Cardiac fibroblast (primary cell): Measurements from ENCODE around the gene SPATA13.

Source experiments
- DNase-seq, 2 donors: peaks; one replicate each; pipeline versions ENCODE4 v3.0.0 to v3.0.0-alpha.2; 2010; ENCODE audit warnings: low read depth in 2 of 2
- H3K4me3 ChIP-seq, 2 donors: replicated peaks in 1 of 2; 1 replicate in 1 of 2; 2 replicates in 1 of 2; pipeline ENCODE4 v1.5.1; 2011; ENCODE audit warnings: low read depth in 2 of 2, low read length in 2 of 2, mild to moderate bottlenecking in 2 of 2, moderate library complexity in 1 of 2
- TF ChIP-seq, protein P1 (sequence below): IDR thresholded peaks from one replicate; pipeline ENCODE4 v1.5.1; 2011; ENCODE audit warnings: low read depth, mild to moderate bottlenecking, low read length, inconsistent platforms

SPATA13 gene

DNA sequence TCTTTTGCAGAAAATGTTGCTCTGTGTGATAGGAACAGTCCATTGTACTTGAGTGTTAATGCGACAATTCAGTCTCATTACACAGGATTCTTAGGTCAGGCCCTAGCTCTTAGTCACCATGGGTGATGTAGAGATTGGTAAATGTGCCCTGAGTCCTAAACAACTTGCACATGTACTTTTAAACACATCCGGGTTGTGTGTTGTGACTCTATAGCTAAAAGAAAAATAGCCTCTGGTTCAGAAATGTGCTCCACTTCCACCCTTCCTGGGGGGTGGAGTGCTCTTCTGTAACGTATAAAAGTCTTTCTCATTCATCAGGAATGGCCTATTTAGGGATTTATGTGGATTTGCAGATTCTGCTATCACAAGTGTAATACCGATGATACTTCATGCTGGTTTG lies 5.2 kb downstream of the SPATA13 start:
- H3K4me3 ChIP-seq: no peak overlapping the region
- DNase-seq: peak in 1 of 2 donors; percentile 30

DNA sequence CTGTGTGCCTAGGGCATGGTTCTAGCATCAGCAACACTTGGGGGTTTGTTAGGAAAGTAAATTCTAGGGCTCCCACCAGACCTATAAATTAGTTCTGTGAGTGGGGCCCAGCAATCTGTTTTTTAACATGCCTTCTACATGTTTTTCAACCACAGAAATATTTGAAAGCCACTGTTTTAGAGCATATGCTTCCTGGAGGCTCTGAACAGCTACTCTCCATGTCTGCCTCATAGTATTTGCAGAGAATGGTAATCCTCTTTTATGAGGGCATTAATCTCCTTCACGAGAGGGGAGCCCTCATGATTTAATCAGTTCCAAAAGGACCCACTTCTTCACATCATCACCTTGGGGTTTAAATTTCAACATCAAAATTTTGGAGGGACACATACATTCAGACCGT lies 6.0 kb downstream of the SPATA13 start:
- DNase-seq: no peak
- no peak overlapping the region for H3K4me3 ChIP-seq
- TF ChIP-seq, protein P1, sequence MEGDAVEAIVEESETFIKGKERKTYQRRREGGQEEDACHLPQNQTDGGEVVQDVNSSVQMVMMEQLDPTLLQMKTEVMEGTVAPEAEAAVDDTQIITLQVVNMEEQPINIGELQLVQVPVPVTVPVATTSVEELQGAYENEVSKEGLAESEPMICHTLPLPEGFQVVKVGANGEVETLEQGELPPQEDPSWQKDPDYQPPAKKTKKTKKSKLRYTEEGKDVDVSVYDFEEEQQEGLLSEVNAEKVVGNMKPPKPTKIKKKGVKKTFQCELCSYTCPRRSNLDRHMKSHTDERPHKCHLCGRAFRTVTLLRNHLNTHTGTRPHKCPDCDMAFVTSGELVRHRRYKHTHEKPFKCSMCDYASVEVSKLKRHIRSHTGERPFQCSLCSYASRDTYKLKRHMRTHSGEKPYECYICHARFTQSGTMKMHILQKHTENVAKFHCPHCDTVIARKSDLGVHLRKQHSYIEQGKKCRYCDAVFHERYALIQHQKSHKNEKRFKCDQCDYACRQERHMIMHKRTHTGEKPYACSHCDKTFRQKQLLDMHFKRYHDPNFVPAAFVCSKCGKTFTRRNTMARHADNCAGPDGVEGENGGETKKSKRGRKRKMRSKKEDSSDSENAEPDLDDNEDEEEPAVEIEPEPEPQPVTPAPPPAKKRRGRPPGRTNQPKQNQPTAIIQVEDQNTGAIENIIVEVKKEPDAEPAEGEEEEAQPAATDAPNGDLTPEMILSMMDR: no peak

More for the DNA sequence above, 5.2 kb downstream of the SPATA13 start:
- TF ChIP-seq, protein P1: no peak

DNA sequence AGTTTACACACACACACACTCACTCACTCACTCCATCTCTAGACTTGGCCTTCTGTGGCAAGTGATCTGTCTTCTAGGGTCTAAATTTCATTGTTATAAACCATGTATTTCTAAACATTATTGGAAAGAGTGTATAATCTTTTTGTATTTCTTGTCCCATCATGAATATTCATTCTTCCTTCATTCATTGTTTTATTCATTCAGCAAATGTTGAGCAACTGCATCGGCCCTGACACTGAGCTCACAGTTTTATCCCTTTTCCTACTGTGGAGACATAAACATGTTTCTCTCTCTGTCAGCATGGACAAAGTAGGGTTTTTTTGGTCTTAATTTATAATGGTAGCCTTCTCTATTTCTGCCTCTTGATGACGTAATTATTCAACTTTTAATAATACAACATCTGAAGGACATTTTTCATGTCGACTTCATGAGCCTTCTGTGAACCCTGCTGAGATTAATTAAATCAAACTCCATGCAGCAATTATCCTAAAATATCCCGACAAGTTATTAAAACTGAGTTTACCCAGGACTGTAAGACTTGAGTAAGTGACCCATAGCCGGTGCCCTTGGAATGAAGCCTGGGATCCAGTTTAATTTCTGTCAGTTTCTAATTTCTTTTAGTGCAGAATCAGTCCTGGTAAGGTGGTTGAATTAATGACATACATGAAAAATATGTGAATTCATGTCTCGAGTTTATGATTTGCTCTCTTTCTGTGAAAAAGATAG lies 7.3 kb downstream of the SPATA13 start:
- TF ChIP-seq, protein P1: no peak
- no peak overlapping the region for H3K4me3 ChIP-seq
- no peak for DNase-seq

DNA sequence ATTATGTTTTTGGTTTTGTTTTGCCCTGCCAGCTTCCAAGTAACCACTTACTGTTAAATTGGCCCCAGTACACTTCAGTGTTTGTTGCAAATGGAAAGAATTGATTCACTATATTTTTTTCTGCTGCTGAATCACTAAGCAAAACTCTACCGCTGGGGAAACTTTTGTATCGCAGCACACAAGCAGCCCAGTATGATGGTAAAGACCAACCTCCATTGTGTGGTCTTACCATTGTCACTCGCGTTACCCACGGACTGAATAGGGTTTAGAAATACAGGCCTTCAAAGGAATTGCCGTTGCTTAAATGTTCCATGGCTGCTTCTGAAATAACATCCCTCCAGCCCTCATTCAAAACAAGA lies 7.9 kb downstream of the SPATA13 start:
- no peak for DNase-seq
- no peak overlapping the region for H3K4me3 ChIP-seq
- TF ChIP-seq, protein P1: no peak

DNA sequence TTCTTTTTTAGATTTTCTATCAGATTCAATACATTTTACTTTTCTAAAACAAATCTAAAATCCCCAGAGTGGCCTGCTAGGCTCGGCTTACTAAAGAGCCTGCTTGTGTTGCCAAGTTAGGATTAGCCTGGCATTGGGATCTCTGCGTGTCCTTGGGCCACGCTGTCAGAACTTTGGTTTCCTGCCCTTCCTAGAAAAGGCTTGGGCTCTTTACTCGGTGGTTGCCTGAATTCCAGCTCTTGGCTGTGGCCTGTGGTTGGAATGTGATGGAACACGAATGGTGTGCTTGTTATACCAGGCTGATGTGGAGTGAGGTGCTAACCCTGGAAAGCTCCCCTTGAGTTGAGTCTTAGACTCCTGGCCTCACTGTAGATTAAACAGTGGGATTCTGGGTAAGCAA lies 8.5 kb downstream of the SPATA13 start:
- TF ChIP-seq, protein P1: no peak
- DNase-seq: no peak
- no peak overlapping the region for H3K4me3 ChIP-seq

DNA sequence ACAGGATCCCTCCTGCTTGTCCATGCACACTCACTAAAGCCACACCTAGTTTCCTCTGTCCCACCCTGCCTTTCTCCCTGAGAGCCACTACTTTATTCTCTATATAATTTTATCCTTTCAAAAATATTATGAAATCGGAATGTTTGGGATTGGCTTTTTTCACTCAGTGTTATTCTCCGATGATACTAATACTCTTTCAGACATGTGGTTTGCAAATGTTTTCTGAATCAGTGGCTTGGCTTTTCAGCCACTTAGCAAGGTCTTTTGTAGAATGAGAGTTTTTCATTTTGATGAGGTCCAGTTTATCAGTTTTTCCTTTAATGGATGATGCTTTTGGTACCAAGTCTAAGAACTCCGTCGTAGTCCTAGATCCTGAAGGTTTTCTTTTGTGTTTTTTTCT lies 11.6 kb downstream of the SPATA13 start:
- no peak overlapping the region for H3K4me3 ChIP-seq
- TF ChIP-seq, protein P1: no peak
- DNase-seq: no peak

DNA sequence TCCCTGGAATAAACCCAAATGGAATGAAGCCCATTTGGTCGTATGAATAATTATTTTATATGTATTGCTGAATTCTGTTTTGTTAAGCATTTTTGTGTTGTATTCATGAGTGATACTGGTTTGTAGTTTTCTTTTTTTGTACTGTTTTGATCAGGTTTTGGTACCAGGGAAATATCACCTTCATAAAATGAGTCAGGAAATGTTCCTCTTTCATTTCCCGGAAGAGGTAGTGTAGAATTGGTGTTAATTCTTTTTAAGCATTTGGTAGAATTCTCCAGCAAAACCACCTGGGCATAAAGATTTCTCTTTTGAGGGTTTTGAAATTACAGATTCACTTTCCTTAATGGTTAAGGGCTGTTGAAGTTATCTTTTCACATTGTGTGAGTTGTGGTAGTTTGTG lies 13.3 kb downstream of the SPATA13 start:
- TF ChIP-seq, protein P1: no peak
- no peak overlapping the region for H3K4me3 ChIP-seq
- DNase-seq: no peak
